GM19351 (cell line): ENCODE measurements around the gene SSC4D.

Experiments
- ATAC-seq: cut with Tn5 transposase; IDR thresholded peaks from one replicate; pipeline ENCODE4 v1.9.1; 2021; ENCODE audit warnings: mild to moderate bottlenecking, moderate library complexity; ENCODE audit not compliant: unreplicated experiment

SSC4D gene

GRCh38 chr7:76356115-76356514 lies 53.4 kb downstream of the SSC4D start:
- no peak for ATAC-seq

DNA sequence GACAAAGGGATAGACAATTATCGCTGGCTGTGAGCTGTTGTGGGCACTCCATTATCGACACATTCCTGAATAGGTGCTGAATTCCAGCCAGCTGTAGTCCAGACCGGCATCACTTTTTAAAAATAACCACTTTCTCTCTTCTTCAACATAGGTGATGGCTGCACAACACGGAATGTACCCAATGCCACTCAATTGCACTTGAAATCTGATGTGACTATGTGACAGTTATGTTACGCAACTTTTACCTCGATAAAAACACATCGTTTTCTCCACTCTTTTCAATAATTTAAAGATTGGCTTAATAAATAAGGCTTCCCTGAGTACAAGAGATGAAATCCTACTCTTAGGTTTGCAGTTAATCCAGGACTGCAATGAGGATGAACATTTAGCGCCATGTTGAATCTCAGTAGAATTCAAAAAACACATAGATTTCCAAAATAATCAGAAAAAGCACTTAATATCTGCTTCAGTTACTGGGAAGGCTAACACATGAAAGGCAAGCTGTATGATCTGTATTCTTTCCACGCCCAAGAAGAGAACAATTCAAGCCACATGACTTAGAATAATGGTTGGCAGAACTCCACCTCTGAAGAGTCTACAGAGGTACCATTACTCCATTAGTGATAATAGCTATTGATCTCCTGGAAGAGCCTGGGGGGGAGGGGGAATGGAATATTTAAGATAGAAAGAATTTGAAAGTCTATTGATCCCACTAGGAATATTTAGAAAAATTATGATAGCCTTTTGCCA lies 54.3 kb downstream of the SSC4D start:
- ATAC-seq = no peak

GRCh38 chr7:76354516-76354915 lies 55.0 kb downstream of the SSC4D start:
- no peak for ATAC-seq

- ATAC-seq = no peak
These were observed 55.8 kb downstream of the SSC4D start for GRCh38 chr7:76353744-76354143.

DNA sequence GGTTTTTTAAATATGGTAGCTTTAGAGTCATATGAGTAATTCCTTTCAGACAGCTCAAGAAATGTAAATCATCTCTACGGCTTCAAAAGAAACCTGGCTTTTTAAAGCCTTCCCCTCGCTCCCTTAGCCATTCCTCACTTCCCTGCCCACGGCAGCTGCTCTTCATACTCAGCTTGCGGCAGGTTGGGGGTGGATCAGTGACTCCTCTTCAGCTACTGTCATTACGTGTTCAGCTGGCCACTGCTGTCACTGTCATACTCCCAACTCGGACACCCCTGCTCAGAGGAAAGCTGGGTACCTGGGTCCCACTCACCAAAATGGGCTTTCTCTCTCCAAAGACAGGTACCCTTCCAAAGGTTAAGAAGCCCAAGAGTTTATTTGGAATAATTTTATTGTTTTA lies 57.3 kb downstream of the SSC4D start:
- ATAC-seq = no peak

DNA sequence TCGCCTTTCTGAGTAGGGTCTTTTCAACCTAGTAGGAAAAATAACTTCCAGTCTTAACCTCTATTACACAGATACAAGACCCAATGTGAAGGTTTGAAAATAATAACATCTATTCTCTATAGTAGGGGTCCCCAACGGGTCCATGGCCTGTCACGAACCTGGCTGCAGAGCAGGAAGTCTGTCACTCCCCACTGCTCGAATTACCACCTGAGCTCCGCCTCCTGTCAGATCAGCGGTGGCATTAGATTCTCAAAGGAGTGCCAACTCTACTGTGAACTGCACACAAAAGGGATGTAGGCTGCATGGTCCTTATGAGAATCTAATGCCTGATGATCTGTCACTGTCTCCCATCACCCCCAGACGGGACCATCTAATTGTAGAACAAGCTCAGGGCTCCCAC lies 58.1 kb downstream of the SSC4D start:
- no peak for ATAC-seq

DNA sequence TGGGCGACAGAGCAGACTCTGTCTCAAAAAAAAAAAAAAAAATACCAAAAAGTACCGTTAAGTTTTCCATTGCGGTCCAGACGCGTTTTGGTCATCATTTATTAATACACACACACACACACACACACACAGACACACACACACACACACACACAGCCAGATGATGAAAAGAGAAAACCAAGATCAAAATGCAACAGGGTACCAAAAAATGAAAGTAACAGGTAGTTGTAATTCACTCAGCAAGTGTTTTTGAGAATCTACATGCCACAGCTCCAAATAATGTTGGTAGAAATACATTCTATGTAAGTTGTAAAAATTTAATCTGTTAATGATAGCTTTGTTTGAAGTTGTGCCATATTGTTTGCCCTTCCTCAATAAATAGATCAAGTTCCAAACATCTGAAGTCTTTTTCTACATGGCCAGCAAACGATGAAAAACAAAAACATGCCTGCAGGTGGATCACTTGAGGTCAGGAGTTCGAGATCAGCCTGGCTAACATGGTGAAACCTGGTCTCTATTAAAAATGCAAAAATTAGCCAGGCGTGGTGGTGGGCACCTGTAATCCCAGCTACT lies 60.1 kb downstream of the SSC4D start:
- no peak for ATAC-seq

GRCh38 chr7:76347710-76348109 lies 61.8 kb downstream of the SSC4D start:
- no peak for ATAC-seq

GRCh38 chr7:76346778-76347177 lies 62.7 kb downstream of the SSC4D start:
- no peak for ATAC-seq

DNA sequence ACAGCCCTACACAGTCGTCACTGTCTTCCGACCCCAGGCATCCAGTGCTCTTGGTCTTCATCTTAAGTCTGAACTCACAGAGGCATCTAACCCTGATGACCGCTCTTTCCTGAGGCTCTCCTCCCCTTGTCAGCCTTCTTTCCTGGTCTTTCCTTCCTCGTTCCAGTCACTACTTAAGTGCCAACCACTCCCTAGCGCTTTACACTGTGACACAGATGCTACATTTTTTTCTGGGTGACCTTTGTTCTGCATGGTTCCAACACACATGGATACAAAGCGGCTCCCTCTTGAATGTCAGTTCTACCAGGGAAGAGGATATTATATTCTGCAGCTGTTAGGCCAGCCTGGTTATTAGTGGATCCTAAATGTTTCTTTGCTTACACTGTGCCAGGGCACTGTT lies 63.4 kb downstream of the SSC4D start:
- ATAC-seq = no peak

DNA sequence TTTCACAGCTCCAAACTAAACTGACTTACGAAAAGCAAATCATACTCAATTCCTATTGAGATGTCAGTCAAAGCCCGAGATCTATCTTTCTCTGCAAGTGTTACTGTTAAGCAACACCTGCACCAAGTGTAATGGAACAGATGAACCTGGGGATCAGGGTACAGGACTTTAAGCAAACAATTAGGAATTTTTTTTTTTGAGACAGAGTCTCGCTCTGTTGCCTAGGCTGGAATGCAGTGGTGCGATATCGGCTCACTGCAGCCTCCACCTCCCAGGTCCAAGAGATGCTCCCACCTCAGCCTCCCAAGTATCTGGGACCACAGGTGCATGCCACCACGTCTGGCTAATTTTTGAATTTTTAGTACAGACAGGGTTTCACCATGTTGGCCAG lies 65.6 kb downstream of the SSC4D start:
- ATAC-seq = no peak

- ATAC-seq = no peak
These were observed 66.1 kb downstream of the SSC4D start for GRCh38 chr7:76343294-76343930.

DNA sequence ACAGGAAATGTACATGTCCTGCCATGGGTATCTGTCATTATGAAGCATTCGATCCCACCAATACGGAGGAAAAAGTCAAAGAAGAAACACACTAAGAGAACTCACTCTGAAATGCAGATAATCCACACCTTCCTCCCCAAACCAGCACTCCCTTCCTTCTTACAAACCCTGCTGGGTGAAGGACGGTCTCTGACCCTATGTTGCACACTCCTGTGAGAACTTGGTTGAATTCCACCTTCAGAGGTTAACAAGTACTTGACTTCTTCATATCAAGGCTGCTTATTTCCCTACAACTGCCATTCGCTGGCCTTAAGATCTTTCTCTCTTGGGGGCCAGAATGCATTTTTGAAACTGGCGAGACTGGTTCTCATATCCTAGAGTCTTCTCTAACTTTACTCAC lies 67.3 kb downstream of the SSC4D start:
- ATAC-seq = no peak

DNA sequence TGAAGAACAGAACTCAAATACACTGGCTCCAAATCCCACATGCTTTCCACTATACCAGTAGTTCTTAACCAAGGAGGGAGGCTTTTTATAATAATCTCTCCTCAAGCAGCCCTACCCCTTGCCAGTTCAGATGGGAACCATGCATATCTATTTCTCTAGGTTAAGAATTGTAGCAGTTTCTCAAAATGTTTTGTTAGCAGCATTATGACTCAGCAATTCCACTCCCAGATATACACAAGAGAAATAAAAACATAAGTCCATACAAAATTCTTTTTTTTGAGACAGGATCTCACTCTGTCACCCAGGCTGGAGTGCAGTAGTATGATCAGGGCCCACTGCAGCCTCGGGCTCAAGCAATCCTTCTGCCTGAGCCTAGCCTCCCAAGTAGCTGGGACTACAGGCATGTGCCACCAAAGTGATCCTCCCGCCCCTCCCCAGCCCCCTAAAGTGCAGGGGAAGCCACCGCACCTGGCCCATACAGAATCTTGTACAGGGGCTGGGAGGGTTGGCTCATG lies 68.8 kb downstream of the SSC4D start:
- ATAC-seq = no peak
